GM12878 (cell line): Measurements from ENCODE around the gene B3GALT4. TPM values are rescaled to one million over a fixed set of nuclear protein-coding genes. Genes with fewer than 3 reads are reported as not detected.

Source experiments
- ATAC-seq: fragments of 200-7000 bp; cut with Tn5 transposase; 3 replicates; pipeline ENCODE4 v1.9.1; 2020; ENCODE audit warnings: mild to moderate bottlenecking, moderate library complexity
- BruUV-seq: library from RNA; stranded (reverse); fragments of 400-500 nt; replicated peaks from 2 replicates; lab custom pipeline; 2021; lab: Mats Ljungman, UMichigan
- CTCF ChIA-PET: fragments of 300-600 bp; sonication (Branson Sonifier 250); formaldehyde crosslinking; extraction: SDS; loops from one replicate; lab custom pipeline; 2021; ENCODE audit warnings: inconsistent platforms; lab: Yijun Ruan, JAX
- POLR2A ChIA-PET: fragments of 350-600 bp; formaldehyde crosslinking; extraction: SDS; loops from one replicate; lab custom pipeline; 2021; ENCODE audit warnings: inconsistent platforms; lab: Charles Lee
- RAD21 ChIA-PET: fragments of 300-600 bp; sonication (Branson Sonifier 250); formaldehyde crosslinking; loops from one replicate; lab custom pipeline; 2023; ENCODE audit warnings: antibody characterized with exemption; ENCODE audit not compliant: unreplicated experiment; lab: Charles Lee
- SMC1A ChIA-PET: fragments of 300-600 bp; sonication (Branson Sonifier 250); formaldehyde crosslinking; loops from one replicate; lab custom pipeline; 2023; ENCODE audit not compliant: unreplicated experiment, uncharacterized antibody; lab: Charles Lee
- DNase-seq: peaks from one replicate; pipeline ENCODE4 v3.0.0-alpha.2; 2011; ENCODE audit warnings: low read depth, low spot score
- FAIRE-seq: peaks from 3 replicates; lab custom pipeline; 2011; peaks lifted over from hg19 to GRCh38; lab: Jason Lieb, UNC
- H2AFZ ChIP-seq: 2 replicates; pipeline ENCODE4 v1.6.0; 2011; ENCODE audit warnings: low read depth, low read length, control low read depth; ENCODE audit not compliant: control insufficient read depth
- H3K27ac ChIP-seq: 2 replicates; pipeline ENCODE4 v1.5.1; 2011; ENCODE audit warnings: control low read depth; ENCODE audit not compliant: control insufficient read depth, insufficient read depth
- H3K27me3 ChIP-seq, 2 experiments: replicated peaks in 1 of 2; 2 replicates each; pipeline versions ENCODE4 v1.6.0 to v1.6.1; 2011; ENCODE audit warnings: low read length in 1 of 2; ENCODE audit not compliant: control insufficient read depth in 2 of 2, insufficient read depth in 2 of 2
- H3K36me3 ChIP-seq, 2 experiments: 2 replicates each; pipeline ENCODE4 v1.5.1; 2011; ENCODE audit warnings: low read length in 1 of 2; ENCODE audit not compliant: control insufficient read depth in 2 of 2, insufficient read depth in 2 of 2
- H3K4me1 ChIP-seq: 2 replicates; pipeline ENCODE4 v1.6.1; 2011; ENCODE audit warnings: mild to moderate bottlenecking, low read length, moderate library complexity, mixed read lengths; ENCODE audit not compliant: control insufficient read depth, insufficient read depth
- H3K4me2 ChIP-seq: 2 replicates; pipeline ENCODE4 v1.6.0; 2011; ENCODE audit warnings: control low read depth; ENCODE audit not compliant: control insufficient read depth, insufficient read depth
- H3K4me3 ChIP-seq: fragments of 200-600 bp; sonication (generic); 2 replicates; pipeline ENCODE4 v1.5.1; 2016
- H3K79me2 ChIP-seq: 2 replicates; pipeline ENCODE4 v1.6.0; 2011; ENCODE audit warnings: low read length; ENCODE audit not compliant: control insufficient read depth, insufficient read depth
- H3K9ac ChIP-seq: 2 replicates; pipeline ENCODE4 v1.8.0; 2011; ENCODE audit warnings: low read length, control low read depth, mixed read lengths; ENCODE audit not compliant: control insufficient read depth, insufficient read depth
- H3K9me3 ChIP-seq: replicated peaks from 3 replicates; pipeline ENCODE4 v1.5.1; 2011; ENCODE audit warnings: mild to moderate bottlenecking, low read length; ENCODE audit not compliant: control insufficient read depth, insufficient read depth
- H4K20me1 ChIP-seq: 2 replicates; pipeline ENCODE4 v1.6.0; 2011; ENCODE audit not compliant: control insufficient read depth, insufficient read depth
- BCL3 ChIP-seq: IDR thresholded peaks from 2 replicates; pipeline ENCODE4 v1.6.1; 2011; ENCODE audit warnings: borderline replicate concordance, low read depth, mild to moderate bottlenecking, moderate library complexity, low read length; ENCODE audit not compliant: insufficient read depth, poor library complexity, severe bottlenecking
- BCLAF1 ChIP-seq: fragments of 450-650 bp; IDR thresholded peaks from 2 replicates; pipeline ENCODE4 v1.6.1; 2017; ENCODE audit warnings: antibody characterized with exemption, mild to moderate bottlenecking, moderate library complexity
- CREB1 ChIP-seq: IDR thresholded peaks from 2 replicates; pipeline ENCODE4 v1.6.1; 2012; ENCODE audit warnings: low read depth, mild to moderate bottlenecking, inconsistent platforms
- DPF2 ChIP-seq: fragments of 450-650 bp; IDR thresholded peaks from 2 replicates; pipeline ENCODE4 v1.6.1; 2017; ENCODE audit warnings: mild to moderate bottlenecking
- FOXM1 ChIP-seq: IDR thresholded peaks from 2 replicates; pipeline ENCODE4 v1.6.1; 2012; ENCODE audit warnings: low read depth, mild to moderate bottlenecking, inconsistent platforms, low read length, moderate library complexity
- HCFC1 ChIP-seq: fragments of 150-350 bp; IDR thresholded peaks from 2 replicates; pipeline ENCODE4 v1.6.1; 2014; ENCODE audit warnings: low read length
- IRF3 ChIP-seq: fragments of 450-650 bp; IDR thresholded peaks from 2 replicates; pipeline ENCODE4 v1.6.1; 2014; ENCODE audit warnings: mild to moderate bottlenecking
- IRF5 ChIP-seq: fragments of 450-650 bp; IDR thresholded peaks from 2 replicates; pipeline ENCODE4 v1.6.1; 2017; ENCODE audit warnings: borderline replicate concordance
- MEF2B ChIP-seq: fragments of 450-650 bp; IDR thresholded peaks from 2 replicates; pipeline ENCODE4 v1.6.1; 2018; ENCODE audit warnings: mild to moderate bottlenecking, moderate library complexity; ENCODE audit not compliant: partially characterized antibody, poor library complexity, severe bottlenecking
- MYB ChIP-seq: fragments of 150-350 bp; IDR thresholded peaks from 2 replicates; pipeline ENCODE4 v1.6.1; 2014; ENCODE audit warnings: mild to moderate bottlenecking, low read depth, low read length, borderline replicate concordance
- NFYA ChIP-seq: IDR thresholded peaks from 2 replicates; pipeline ENCODE4 v1.6.1; 2011; ENCODE audit warnings: low read depth, mild to moderate bottlenecking, low read length, improper control_type of control experiment, borderline replicate concordance
- NR2C2 ChIP-seq: IDR thresholded peaks from 2 replicates; pipeline ENCODE4 v1.6.1; 2011; ENCODE audit warnings: borderline replicate concordance, low read depth; ENCODE audit not compliant: control insufficient read depth, insufficient read length
- RELA ChIP-seq: fragments of 450-650 bp; IDR thresholded peaks from 2 replicates; pipeline ENCODE4 v1.8.0; 2014; ENCODE audit warnings: borderline replicate concordance; ENCODE audit not compliant: partially characterized antibody
- SMAD1 ChIP-seq: fragments of 450-650 bp; IDR thresholded peaks from 2 replicates; pipeline ENCODE4 v1.6.1; 2018; ENCODE audit warnings: mild to moderate bottlenecking, low read depth; ENCODE audit not compliant: partially characterized antibody
- ZNF384 ChIP-seq: IDR thresholded peaks from 2 replicates; pipeline ENCODE4 v1.6.1; 2012; ENCODE audit warnings: low read depth, mild to moderate bottlenecking, low read length, improper control_type of control experiment, borderline replicate concordance
- WGBS: methylation state at CpG from one replicate; pipeline ENCODE4 v1.1.6; 2016; ENCODE audit warnings: low lambda C conversion rate; ENCODE audit not compliant: insufficient replicate concordance, insufficient coverage; ENCODE audit errors: missing lambda C conversion rate; 5-methylcytosine and 5-hydroxymethylcytosine counted together
- in situ Hi-C: fragments of 300-500 bp; cut with MboI; formaldehyde crosslinking; loops from 9 replicates; pipeline ENCODE4 v1.14.3; 2018; ENCODE audit warnings: mixed read lengths
- intact Hi-C: fragments of 100-400 bp; cut with micrococcal nuclease; formaldehyde crosslinking; loops from one replicate; pipeline ENCODE4 v1.14.2; 2022; ENCODE audit not compliant: unreplicated experiment
- polyA plus RNA-seq, 11 experiments: library from polyadenylated mRNA; depleted of rRNA in 4 of 11; unstranded in 6 of 11; stranded (reverse) in 5 of 11; fragments of >200 nt; fragmentation: Nextera tagmentation in 4 of 11; fragmentation: Illumina TruSeq in 1 of 11; extraction: Ambion mirVana in 4 of 11; extraction: Trizol in 1 of 11; gene quantifications; 1 replicate in 1 of 11; 2 replicates in 10 of 11; pipeline versions ENCODE4 v1.2.1 to v1.2.3, GENCODE V29; 2011 to 2016; ENCODE audit warnings: inconsistent platforms in 2 of 11, missing spikeins in 2 of 11, low read depth in 1 of 11
- total RNA-seq, 4 experiments: library from RNA; depleted of rRNA in 3 of 4; stranded (reverse); fragments of >200 nt in 3 of 4; fragmentation: Illumina TruSeq in 1 of 4; extraction: Trizol in 1 of 4; gene quantifications; 2 replicates each; pipeline versions ENCODE4 v1.2.1 to v1.2.3, GENCODE V29; 2013 to 2021

B3GALT4 gene
- total and polyA plus RNA-seq, 10 of the 15 experiments (the other 5 are each of a cell fraction or from before 2014, with no cell fraction given) = 0.27 to 8.2 (median 2.6) TPM

GRCh38 chr6:33290459-33290858 is 13.5 kb downstream of the B3GALT4 start:
- Histone ChIP-seq H3K27ac (peak overlapping the region; percentile 74), H4K20me1 (no peaks in the 10 kb centered on the region), H3K4me3 (peak overlapping the region; percentile 78), H2AFZ (no peak overlapping the region), H3K36me3 (peaks cover 0 to 21% of the 10 kb centered on the region in 2 experiments; a peak in 3 of 4 replicates), H3K4me2 (peak overlapping the region; percentile 80), H3K9ac (peak overlapping the region; percentile 73), H3K79me2 (peaks cover 31% of the 10 kb centered on the region), H3K9me3 (no peaks in the 10 kb centered on the region), H3K4me1 (no peaks in the 10 kb centered on the region), H3K27me3 (no peaks in the 10 kb centered on the region)
- WGBS = 74% methylated on average over 6 of the region's 7 CpGs
- ChIA-PET CTCF (interaction anchor here (1.1 to 5.0 kb wide), 3 partner anchors 11 to 105 kb away, joined by 3 to 28 read pairs (median 3); partner anchors contain the start of gene B3GALT4), POLR2A (interaction anchor here (0.9 to 3.5 kb wide), 5 partner anchors 8 to 23 kb away, joined by 3 to 60 read pairs (median 24); partner anchors contain the start of genes B3GALT4, RGL2, RPS18 and TAPBP), RAD21 (interaction anchor here (1.0 to 2.6 kb wide), 3 partner anchors 9 to 55 kb away, joined by 4 to 11 read pairs (median 11); no protein-coding TSS in a partner anchor), SMC1A (interaction anchor here (2.8 to 4.4 kb wide), 2 partner anchors 13 to 19 kb away, joined by 8 to 25 read pairs; partner anchors contain the start of genes B3GALT4, RPS18 and VPS52)
- no TSS peak for BruUV-seq
- ATAC-seq (no peak), DNase-seq (no peak), FAIRE-seq (no peak)
- in situ Hi-C loops (no loop called here), intact Hi-C loops (no loop called here)
- TF ChIP-seq MYB (no peak), BCLAF1 (no peak), CREB1 (no peak), RELA (no peak), MEF2B (no peak), BCL3 (no peak), DPF2 (no peak), SMAD1 (no peak), ZNF384 (no peak), IRF3 (no peak), NR2C2 (no peak), NFYA (no peak), FOXM1 (no peak), IRF5 (no peak), HCFC1 (no peak)
